HUES48 (cell line): ENCODE measurements around the gene CLDN12.

Experiments used
- H3K27ac ChIP-seq: one replicate; pipeline ENCODE4 v1.7.0; 2013; ENCODE audit warnings: low read depth, low read length, inconsistent platforms
- H3K27me3 ChIP-seq: 2 replicates; pipeline ENCODE4 v1.6.1; 2013; ENCODE audit warnings: mild to moderate bottlenecking, low read length; ENCODE audit not compliant: control insufficient read depth, insufficient read depth
- H3K36me3 ChIP-seq: 2 replicates; pipeline ENCODE4 v1.6.1; 2013; ENCODE audit warnings: low read length; ENCODE audit not compliant: control insufficient read depth, insufficient read depth
- H3K4me1 ChIP-seq: 2 replicates; pipeline ENCODE4 v1.6.1; 2013; ENCODE audit warnings: mild to moderate bottlenecking, low read length; ENCODE audit not compliant: control insufficient read depth, insufficient read depth
- H3K4me3 ChIP-seq: 2 replicates; pipeline ENCODE4 v1.5.1; 2013; ENCODE audit warnings: mild to moderate bottlenecking, low read depth, low read length
- H3K9ac ChIP-seq: 2 replicates; pipeline ENCODE4 v1.6.1; 2013; ENCODE audit warnings: mild to moderate bottlenecking, low read depth, low read length, moderate library complexity
- H3K9me3 ChIP-seq: 2 replicates; pipeline ENCODE4 v1.6.1; 2013; ENCODE audit warnings: low read length; ENCODE audit not compliant: control insufficient read depth, insufficient read depth

CLDN12 gene

GRCh38 chr7:90403174-90404113 is at the start of gene CLDN12:
CLDN12 (plus strand) TSS chr7:90403461; CDS start chr7:90412677, 9,216 bp downstream.
- Histone ChIP-seq H3K4me1 (peaks cover 4% of the 10 kb centered on the region; the same call in 1 of the 2 replicates), H3K36me3 (peaks cover 31% of the 10 kb centered on the region), H3K4me3 (peak within 1 kb of the TSS; percentile 85), H3K27ac (peak within 1 kb of the TSS; percentile 82), H3K9ac (peak within 1 kb of the TSS; percentile 74), H3K9me3 (no peaks in the 10 kb centered on the region), H3K27me3 (no peaks in the 10 kb centered on the region; the same call in 1 of the 2 replicates)

DNA sequence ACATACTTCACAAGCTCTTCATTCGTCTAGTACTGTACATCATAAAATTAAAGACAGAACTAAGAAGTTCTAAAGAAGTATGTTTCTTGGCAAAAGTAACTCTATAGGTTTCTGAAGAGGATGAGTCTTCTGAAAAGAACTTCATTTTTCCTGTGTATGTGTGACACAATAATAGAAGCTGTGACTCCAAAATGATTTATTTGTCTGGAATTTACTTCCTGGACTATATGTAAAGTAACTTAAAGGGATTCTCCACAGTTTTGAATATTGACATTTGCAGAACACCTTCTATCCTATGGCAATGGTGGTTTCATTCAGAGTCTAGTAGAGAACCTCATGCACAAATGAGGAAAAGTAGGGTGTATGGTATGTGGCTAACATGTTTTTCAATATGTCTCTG is 19.8 kb upstream of the CLDN12 start:
- Histone ChIP-seq H3K36me3 (peaks cover 70% of the 10 kb centered on the region), H3K4me1 (no peaks in the 10 kb centered on the region), H3K4me3 (no peak overlapping the region), H3K27me3 (no peaks in the 10 kb centered on the region), H3K9ac (no peak overlapping the region), H3K27ac (no peak overlapping the region), H3K9me3 (no peaks in the 10 kb centered on the region)

- no peak overlapping the region for H3K9ac ChIP-seq
- H3K4me1 ChIP-seq = no peaks in the 10 kb centered on the region
- H3K9me3 ChIP-seq = no peaks in the 10 kb centered on the region
- H3K36me3 ChIP-seq = peaks cover 66% of the 10 kb centered on the region
- no peaks in the 10 kb centered on the region for H3K27me3 ChIP-seq
- H3K4me3 ChIP-seq = no peak overlapping the region
- H3K27ac ChIP-seq = no peak overlapping the region
Observed at GRCh38 chr7:90383861-90384260, 19.4 kb upstream of the CLDN12 start.

DNA sequence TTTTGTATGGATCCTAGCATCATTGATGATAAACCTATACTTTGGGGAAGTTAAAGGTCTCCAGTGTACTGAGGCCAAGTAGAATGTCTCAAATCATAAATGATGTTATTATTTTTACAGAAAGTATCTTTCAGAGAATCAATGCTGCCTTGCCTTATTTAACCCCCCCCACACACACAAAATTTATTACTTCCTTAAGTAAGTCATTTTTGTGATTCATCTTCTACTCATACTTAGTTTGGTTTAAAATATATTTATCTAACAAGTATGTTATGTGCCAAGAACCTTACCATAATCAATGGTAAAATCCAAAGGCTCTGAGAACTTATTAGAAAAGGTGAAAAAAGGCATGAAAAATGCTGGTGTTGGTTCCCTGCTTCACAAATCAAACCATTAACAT is 18.8 kb upstream of the CLDN12 start:
- Histone ChIP-seq H3K27ac (no peak overlapping the region), H3K4me3 (no peak overlapping the region), H3K27me3 (no peaks in the 10 kb centered on the region), H3K4me1 (no peaks in the 10 kb centered on the region), H3K9me3 (no peaks in the 10 kb centered on the region), H3K36me3 (peaks cover 60% of the 10 kb centered on the region), H3K9ac (no peak overlapping the region)

- Histone ChIP-seq H3K9me3 (no peaks in the 10 kb centered on the region), H3K9ac (no peak overlapping the region), H3K4me1 (no peaks in the 10 kb centered on the region), H3K27me3 (no peaks in the 10 kb centered on the region), H3K4me3 (no peak overlapping the region), H3K27ac (no peak overlapping the region), H3K36me3 (peaks cover 37% of the 10 kb centered on the region)
Observed at GRCh38 chr7:90387470-90388240, 15.6 kb upstream of the CLDN12 start.

- no peaks in the 10 kb centered on the region for H3K27me3 ChIP-seq
- H3K9ac ChIP-seq = no peak overlapping the region
- H3K36me3 ChIP-seq = peaks cover 9% of the 10 kb centered on the region; the same call in 1 of the 2 replicates
- H3K4me1 ChIP-seq = no peaks in the 10 kb centered on the region
- H3K4me3 ChIP-seq = no peak overlapping the region
- no peaks in the 10 kb centered on the region for H3K9me3 ChIP-seq
- no peak overlapping the region for H3K27ac ChIP-seq
Observed at GRCh38 chr7:90390926-90391325, 12.3 kb upstream of the CLDN12 start.

DNA sequence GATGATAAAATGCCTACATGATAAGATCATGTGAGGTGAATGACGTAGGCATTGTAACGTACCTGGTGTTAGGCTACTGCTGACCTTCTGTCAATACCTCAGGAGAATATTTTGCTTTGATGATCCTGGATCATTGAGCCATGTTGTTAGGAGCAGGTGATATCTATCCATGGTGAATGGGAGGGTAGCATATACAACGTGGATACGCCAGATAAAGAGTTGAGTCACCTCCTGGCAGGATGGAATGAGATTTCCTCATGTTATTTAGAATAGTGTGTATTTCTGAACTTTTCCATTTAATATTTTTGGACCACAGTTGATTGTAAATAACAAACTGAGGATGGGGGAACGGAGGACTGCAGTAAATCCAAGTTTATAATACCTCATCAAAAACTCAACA is 11.8 kb upstream of the CLDN12 start:
- Histone ChIP-seq H3K4me1 (no peaks in the 10 kb centered on the region), H3K9ac (no peak overlapping the region), H3K9me3 (no peaks in the 10 kb centered on the region), H3K4me3 (no peak overlapping the region), H3K36me3 (peaks cover 8% of the 10 kb centered on the region; the same call in 1 of the 2 replicates), H3K27ac (no peak overlapping the region), H3K27me3 (no peaks in the 10 kb centered on the region)

GRCh38 chr7:90396420-90396819 is 6.8 kb upstream of the CLDN12 start:
- Histone ChIP-seq H3K36me3 (no peaks in the 10 kb centered on the region), H3K9me3 (no peaks in the 10 kb centered on the region), H3K27ac (no peak overlapping the region), H3K4me3 (no peak overlapping the region), H3K27me3 (no peaks in the 10 kb centered on the region; the same call in 1 of the 2 replicates), H3K9ac (no peak overlapping the region), H3K4me1 (no peaks in the 10 kb centered on the region)

DNA sequence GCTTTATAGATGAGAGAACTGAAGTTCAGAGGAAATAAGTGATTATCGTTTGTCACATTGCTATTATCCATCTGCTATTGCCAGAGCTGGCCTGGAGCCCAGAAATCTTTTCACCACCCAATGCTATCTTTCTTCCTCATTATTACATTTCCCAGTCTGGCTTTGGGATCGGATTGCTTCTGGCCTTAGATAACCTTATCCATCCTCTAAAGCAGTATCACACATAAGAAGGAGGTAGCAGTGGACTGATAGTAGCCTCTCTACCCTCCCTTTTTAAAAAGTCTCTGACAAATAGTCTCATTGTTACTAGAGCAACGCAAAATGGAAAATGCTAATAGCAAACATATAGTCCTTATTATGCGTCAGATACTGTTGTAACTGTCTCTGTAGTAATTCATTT is 1.3 kb upstream of the CLDN12 start:
- H3K9me3 ChIP-seq = no peaks in the 10 kb centered on the region
- no peak overlapping the region for H3K9ac ChIP-seq
- peaks cover 4% of the 10 kb centered on the region; the same call in 1 of the 2 replicates for H3K4me1 ChIP-seq
- H3K27me3 ChIP-seq = no peaks in the 10 kb centered on the region; the same call in 1 of the 2 replicates
- no peak overlapping the region for H3K27ac ChIP-seq
- H3K36me3 ChIP-seq = peaks cover 17% of the 10 kb centered on the region
- H3K4me3 ChIP-seq = no peak overlapping the region

GRCh38 chr7:90402785-90403173 is 482 bp upstream of the CLDN12 start:
- no peaks in the 10 kb centered on the region; the same call in 1 of the 2 replicates for H3K27me3 ChIP-seq
- peak overlapping the region; percentile 85 for H3K4me3 ChIP-seq
- no peak overlapping the region for H3K9ac ChIP-seq
- H3K4me1 ChIP-seq = peaks cover 4% of the 10 kb centered on the region; the same call in 1 of the 2 replicates
- H3K36me3 ChIP-seq = peaks cover 25% of the 10 kb centered on the region
- H3K9me3 ChIP-seq = no peaks in the 10 kb centered on the region
- no peak overlapping the region for H3K27ac ChIP-seq
